Keratinocyte (primary cell): Measurements from ENCODE around the gene CSAG1.
"Not testable (repeated sequence)": the region's sequence is repeated elsewhere in the genome, so short reads cannot be mapped to it uniquely, and the experiment has no call there.

Source experiments
- EZH2 ChIP-seq: IDR thresholded peaks from one replicate; pipeline ENCODE4 v1.6.1; 2012; ENCODE audit warnings: inconsistent platforms, mild to moderate bottlenecking, low read length, moderate library complexity
- TF ChIP-seq, protein P1 (sequence below), 3 experiments: IDR thresholded peaks in 1 of 3; conservative IDR thresholded peaks in 1 of 3; optimal IDR thresholded peaks in 1 of 3; 2 replicates in 2 of 3; 3 replicates in 1 of 3; pipeline versions ENCODE3 to v1.5.1; 2011; ENCODE audit warnings: low read length in 3 of 3, mild to moderate bottlenecking in 3 of 3, moderate library complexity in 2 of 3, control low read depth in 1 of 3, inconsistent platforms in 1 of 3; ENCODE audit not compliant: insufficient read depth in 2 of 3; ENCODE audit errors: extremely low read depth in 1 of 3

DNA sequence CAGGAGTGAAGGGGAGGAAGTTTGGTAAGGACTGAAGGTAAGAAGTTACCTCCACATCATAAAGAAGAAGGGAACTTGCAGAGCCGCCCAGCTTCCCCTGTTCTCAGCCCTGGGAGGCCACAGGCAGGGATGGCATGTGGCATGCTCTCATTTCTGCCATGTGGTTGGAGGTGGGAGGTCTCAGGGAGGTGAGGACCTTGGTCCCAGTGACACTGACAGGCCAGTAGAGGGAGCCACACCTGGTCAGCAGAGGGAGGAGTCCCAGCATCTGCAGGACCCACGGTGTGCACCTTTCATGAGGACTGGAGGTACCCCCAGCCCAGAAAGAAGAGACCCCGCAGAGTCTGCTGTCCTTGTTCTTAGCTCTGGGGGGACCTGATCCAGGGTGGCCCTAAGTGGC is 52.5 kb downstream of the CSAG1 start:
- TF ChIP-seq, protein P1, sequence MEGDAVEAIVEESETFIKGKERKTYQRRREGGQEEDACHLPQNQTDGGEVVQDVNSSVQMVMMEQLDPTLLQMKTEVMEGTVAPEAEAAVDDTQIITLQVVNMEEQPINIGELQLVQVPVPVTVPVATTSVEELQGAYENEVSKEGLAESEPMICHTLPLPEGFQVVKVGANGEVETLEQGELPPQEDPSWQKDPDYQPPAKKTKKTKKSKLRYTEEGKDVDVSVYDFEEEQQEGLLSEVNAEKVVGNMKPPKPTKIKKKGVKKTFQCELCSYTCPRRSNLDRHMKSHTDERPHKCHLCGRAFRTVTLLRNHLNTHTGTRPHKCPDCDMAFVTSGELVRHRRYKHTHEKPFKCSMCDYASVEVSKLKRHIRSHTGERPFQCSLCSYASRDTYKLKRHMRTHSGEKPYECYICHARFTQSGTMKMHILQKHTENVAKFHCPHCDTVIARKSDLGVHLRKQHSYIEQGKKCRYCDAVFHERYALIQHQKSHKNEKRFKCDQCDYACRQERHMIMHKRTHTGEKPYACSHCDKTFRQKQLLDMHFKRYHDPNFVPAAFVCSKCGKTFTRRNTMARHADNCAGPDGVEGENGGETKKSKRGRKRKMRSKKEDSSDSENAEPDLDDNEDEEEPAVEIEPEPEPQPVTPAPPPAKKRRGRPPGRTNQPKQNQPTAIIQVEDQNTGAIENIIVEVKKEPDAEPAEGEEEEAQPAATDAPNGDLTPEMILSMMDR (optimal IDR thresholded peaks at IDR 0.05 in 1 of 3, IDR thresholded peaks at IDR 0.05 in 1 of 3, conservative IDR thresholded peaks at IDR 0.05 in 1 of 3; ENCODE audit: extremely low read depth in 1 of 3, insufficient read depth in 2 of 3, low read length in 3 of 3) = not testable (repeated sequence)
- TF ChIP-seq EZH2 = not testable (repeated sequence)
